OCI-LY7 (cell line): ENCODE data around the gene INTS3.

Experiments used
- EZH2phosphoT487 ChIP-seq: fragments of 200-600 bp; sonication (generic); IDR thresholded peaks from 2 replicates; pipeline ENCODE4 v1.6.1; 2018; ENCODE audit warnings: low read depth, borderline replicate concordance, mild to moderate bottlenecking, mixed run types, antibody characterized with exemption, low read length, moderate library complexity, mixed read lengths
- TF ChIP-seq, protein P1 (sequence below): fragments of 200-600 bp; sonication (generic); conservative IDR thresholded peaks from 2 replicates; pipeline ENCODE4 v1.5.1; 2014; ENCODE audit warnings: mild to moderate bottlenecking, antibody characterized with exemption, low read length, moderate library complexity, mixed read lengths

DNA sequence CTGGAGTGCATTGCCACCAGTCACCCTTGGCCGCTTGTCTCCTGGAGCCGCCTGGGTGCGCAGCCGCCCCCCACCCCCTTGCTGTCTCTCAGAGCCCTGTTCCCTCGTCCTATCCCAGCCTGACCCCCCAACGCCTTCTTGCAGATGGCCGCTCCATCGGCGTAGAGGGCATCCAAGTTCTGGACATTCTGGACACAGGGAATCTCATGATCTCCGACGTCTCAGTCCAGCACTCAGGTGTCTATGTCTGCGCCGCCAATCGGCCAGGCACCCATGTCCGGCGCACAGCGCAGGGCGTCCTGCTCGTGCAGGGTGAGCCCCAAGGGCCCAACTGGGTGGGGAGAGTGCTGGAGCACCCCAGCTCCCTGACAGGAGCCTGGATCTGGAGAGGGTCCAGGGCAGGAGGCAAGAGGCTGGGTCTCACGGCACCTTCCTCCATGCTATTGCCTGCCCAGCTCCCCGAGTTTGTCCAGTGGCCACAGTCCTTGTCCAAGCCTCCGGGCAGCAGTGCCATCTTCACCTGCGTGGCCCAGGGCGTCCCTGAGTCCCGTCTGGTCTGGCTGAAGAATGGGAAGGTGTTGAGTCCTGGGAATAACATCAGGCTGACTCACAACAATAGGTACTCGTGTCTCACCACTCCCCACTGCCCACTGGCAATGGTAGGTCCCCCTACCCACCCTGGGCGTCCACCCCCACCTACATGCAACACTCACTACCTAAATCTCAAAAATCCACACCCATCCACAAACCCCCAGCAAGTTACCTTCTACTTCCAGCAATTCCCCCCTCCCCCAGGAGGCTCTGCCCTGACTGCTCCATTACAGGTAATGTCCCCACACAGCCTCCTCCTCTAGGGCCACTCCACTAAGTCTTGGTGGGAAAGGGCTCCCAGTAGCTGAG, 72.0 kb downstream of the INTS3 start:
- no peak for TF ChIP-seq EZH2phosphoT487
- TF ChIP-seq, protein P1, sequence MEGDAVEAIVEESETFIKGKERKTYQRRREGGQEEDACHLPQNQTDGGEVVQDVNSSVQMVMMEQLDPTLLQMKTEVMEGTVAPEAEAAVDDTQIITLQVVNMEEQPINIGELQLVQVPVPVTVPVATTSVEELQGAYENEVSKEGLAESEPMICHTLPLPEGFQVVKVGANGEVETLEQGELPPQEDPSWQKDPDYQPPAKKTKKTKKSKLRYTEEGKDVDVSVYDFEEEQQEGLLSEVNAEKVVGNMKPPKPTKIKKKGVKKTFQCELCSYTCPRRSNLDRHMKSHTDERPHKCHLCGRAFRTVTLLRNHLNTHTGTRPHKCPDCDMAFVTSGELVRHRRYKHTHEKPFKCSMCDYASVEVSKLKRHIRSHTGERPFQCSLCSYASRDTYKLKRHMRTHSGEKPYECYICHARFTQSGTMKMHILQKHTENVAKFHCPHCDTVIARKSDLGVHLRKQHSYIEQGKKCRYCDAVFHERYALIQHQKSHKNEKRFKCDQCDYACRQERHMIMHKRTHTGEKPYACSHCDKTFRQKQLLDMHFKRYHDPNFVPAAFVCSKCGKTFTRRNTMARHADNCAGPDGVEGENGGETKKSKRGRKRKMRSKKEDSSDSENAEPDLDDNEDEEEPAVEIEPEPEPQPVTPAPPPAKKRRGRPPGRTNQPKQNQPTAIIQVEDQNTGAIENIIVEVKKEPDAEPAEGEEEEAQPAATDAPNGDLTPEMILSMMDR = no peak
